ENCODE data around the gene TGFB2.

Gene TGFB2

DNA sequence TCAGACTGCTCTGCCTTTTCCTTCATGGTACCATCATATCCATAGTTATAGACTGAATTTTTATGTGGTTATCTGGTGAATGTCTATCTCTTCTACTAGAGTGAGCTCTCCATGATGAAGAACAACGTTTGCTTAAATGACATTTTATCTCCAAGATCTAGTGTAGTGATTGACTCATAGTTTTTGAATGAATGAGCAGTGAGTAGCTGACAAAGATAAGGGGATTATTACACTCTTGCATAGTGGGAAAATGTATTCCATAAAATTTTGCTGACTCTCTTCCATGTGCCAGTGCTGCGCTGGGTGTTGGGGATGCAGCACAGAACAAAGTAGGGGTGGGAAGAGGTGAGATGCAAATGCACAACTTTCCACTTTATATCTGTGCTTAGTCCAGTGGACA lies 147.7 kb downstream of the TGFB2 start:
- no peak overlapping the region for H3K27ac ChIP-seq
- POLR2A ChIA-PET (ENCODE audit: low non-redundant PET), result no interaction called here
- CTCF ChIA-PET, result no interaction called here
- DNase-seq (ENCODE audit: low spot score), result no peak
- TF ChIP-seq, protein P1, sequence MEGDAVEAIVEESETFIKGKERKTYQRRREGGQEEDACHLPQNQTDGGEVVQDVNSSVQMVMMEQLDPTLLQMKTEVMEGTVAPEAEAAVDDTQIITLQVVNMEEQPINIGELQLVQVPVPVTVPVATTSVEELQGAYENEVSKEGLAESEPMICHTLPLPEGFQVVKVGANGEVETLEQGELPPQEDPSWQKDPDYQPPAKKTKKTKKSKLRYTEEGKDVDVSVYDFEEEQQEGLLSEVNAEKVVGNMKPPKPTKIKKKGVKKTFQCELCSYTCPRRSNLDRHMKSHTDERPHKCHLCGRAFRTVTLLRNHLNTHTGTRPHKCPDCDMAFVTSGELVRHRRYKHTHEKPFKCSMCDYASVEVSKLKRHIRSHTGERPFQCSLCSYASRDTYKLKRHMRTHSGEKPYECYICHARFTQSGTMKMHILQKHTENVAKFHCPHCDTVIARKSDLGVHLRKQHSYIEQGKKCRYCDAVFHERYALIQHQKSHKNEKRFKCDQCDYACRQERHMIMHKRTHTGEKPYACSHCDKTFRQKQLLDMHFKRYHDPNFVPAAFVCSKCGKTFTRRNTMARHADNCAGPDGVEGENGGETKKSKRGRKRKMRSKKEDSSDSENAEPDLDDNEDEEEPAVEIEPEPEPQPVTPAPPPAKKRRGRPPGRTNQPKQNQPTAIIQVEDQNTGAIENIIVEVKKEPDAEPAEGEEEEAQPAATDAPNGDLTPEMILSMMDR (conservative IDR thresholded peaks at IDR 0.05; ENCODE audit: low read depth), result no peak

GRCh38 chr1:218493986-218494385 lies 148.8 kb downstream of the TGFB2 start:
- DNase-seq (ENCODE audit: low spot score), result no peak
- ChIA-PET CTCF (no interaction called here), POLR2A (ENCODE audit: low non-redundant PET) (no interaction called here)
- no peak overlapping the region for H3K27ac ChIP-seq
- TF ChIP-seq, protein P1 (conservative IDR thresholded peaks at IDR 0.05; ENCODE audit: low read depth), result no peak
